ENCODE data around the gene DACH1. TPM values are rescaled to one million over a fixed set of nuclear protein-coding genes. Genes with fewer than 3 reads are reported as not detected.

DACH1 gene
- total RNA-seq, 1 donor from 2014 or later = 39.5 TPM

DNA sequence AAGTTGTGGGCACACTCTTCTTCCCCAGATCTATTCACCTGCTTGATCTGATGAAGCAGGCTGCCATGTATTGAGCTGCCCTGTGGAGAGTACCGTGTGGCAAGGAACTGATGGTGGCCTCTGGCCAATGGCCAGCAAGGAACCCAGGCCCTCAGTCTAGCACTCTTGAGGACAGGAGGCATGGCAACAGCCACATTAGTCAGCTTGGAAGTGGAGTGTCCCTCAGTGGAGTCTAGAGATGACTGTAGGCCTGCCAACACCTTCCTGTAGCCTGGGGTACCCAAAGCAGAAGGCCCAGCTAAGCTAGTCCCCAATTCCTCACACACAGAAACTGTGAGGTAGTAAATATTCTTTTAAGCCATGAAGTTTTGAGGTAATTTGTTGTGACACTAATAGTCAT, 412.5 kb downstream of the DACH1 start:
- H3K36me3 Mint-ChIP-seq = no peaks in the 10 kb centered on the region
- no peak for TF ChIP-seq CTCF (conservative IDR thresholded peaks at IDR 0.05)
- no peak overlapping the region for H3K4me3 Mint-ChIP-seq
- H3K4me1 Mint-ChIP-seq (ENCODE audit: unreplicated experiment) = no peaks in the 10 kb centered on the region
- no peaks in the 10 kb centered on the region for H3K27me3 Mint-ChIP-seq
- no peaks in the 10 kb centered on the region for H3K9me3 Mint-ChIP-seq
- no peak overlapping the region for H3K27ac Mint-ChIP-seq
- DNase-seq (ENCODE audit: extremely low spot score, unreplicated experiment) = no peak

GRCh38 chr13:71448080-71448630, 418.8 kb downstream of the DACH1 start:
- Mint-ChIP-seq H3K27me3 (no peaks in the 10 kb centered on the region), H3K27ac (no peak overlapping the region), H3K4me3 (no peak overlapping the region), H3K9me3 (no peaks in the 10 kb centered on the region), H3K4me1 (ENCODE audit: unreplicated experiment) (no peaks in the 10 kb centered on the region), H3K36me3 (peaks cover 3% of the 10 kb centered on the region)
- no peak for DNase-seq (ENCODE audit: extremely low spot score, unreplicated experiment)
- TF ChIP-seq CTCF (conservative IDR thresholded peaks at IDR 0.05) = no peak

DNA sequence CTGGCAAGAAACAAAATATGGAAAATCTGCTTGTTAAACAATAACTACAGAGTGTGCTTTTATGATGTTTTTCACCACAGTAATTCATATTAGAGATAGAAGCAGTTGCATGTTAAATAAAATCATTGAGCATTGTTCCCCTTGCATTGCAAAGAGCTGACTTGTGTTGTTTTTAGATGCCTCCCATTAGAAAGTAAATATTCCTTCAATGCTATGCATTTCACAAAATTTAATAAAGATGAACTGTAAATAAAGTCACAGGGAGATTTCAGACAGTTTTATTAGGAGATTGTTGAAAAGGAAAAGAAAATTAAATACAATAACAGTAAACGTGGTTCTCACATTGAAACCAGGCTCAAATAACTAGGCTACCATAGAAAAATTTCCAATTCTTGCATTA, 429.3 kb downstream of the DACH1 start:
- DNase-seq (ENCODE audit: extremely low spot score, unreplicated experiment) = no peak
- no peak for TF ChIP-seq CTCF (conservative IDR thresholded peaks at IDR 0.05)
- no peaks in the 10 kb centered on the region for H3K27me3 Mint-ChIP-seq
- H3K36me3 Mint-ChIP-seq = no peaks in the 10 kb centered on the region
- H3K4me1 Mint-ChIP-seq (ENCODE audit: unreplicated experiment) = peaks cover 6% of the 10 kb centered on the region
- no peaks in the 10 kb centered on the region for H3K9me3 Mint-ChIP-seq
- H3K4me3 Mint-ChIP-seq = no peak overlapping the region
- no peak overlapping the region for H3K27ac Mint-ChIP-seq

GRCh38 chr13:71430681-71431080, 436.3 kb downstream of the DACH1 start:
- TF ChIP-seq CTCF (conservative IDR thresholded peaks at IDR 0.05) = no peak
- no peak overlapping the region for H3K4me3 Mint-ChIP-seq
- no peak overlapping the region for H3K27ac Mint-ChIP-seq
- no peaks in the 10 kb centered on the region for H3K27me3 Mint-ChIP-seq
- no peaks in the 10 kb centered on the region for H3K36me3 Mint-ChIP-seq
- peaks cover 3% of the 10 kb centered on the region for H3K4me1 Mint-ChIP-seq (ENCODE audit: unreplicated experiment)
- DNase-seq (ENCODE audit: extremely low spot score, unreplicated experiment) = no peak
- no peaks in the 10 kb centered on the region for H3K9me3 Mint-ChIP-seq

DNA sequence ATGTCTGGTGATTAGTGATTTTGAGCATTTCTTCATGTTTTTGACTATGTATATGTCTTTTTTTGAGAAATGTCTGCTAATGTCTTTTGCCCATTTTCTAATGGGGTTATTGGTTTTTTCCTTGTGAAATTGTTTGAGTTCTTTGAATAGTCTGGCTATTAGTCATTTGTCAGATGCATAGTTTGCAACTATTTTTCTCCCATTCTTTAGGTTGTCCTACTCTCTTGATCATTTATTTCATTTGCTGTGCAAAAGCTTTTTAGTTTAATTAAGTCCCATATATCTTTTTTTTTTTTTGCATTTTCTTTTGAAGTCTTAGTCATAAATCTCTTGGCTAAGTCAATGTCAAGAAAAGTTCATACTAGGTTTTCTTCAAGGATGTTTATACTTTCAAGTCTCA, 449.8 kb downstream of the DACH1 start:
- Mint-ChIP-seq H3K36me3 (peaks cover 4% of the 10 kb centered on the region), H3K27ac (no peak overlapping the region), H3K27me3 (no peaks in the 10 kb centered on the region), H3K9me3 (peaks cover 11% of the 10 kb centered on the region), H3K4me1 (ENCODE audit: unreplicated experiment) (no peaks in the 10 kb centered on the region), H3K4me3 (peak overlapping the region; percentile 3)
- TF ChIP-seq CTCF (conservative IDR thresholded peaks at IDR 0.05) = no peak
- no peak for DNase-seq (ENCODE audit: extremely low spot score, unreplicated experiment)

- Mint-ChIP-seq H3K27ac (no peak overlapping the region), H3K36me3 (no peaks in the 10 kb centered on the region), H3K9me3 (peaks cover 3% of the 10 kb centered on the region), H3K27me3 (no peaks in the 10 kb centered on the region), H3K4me3 (no peak overlapping the region), H3K4me1 (ENCODE audit: unreplicated experiment) (no peaks in the 10 kb centered on the region)
- DNase-seq (ENCODE audit: extremely low spot score, unreplicated experiment) = no peak
- TF ChIP-seq CTCF (conservative IDR thresholded peaks at IDR 0.05) = no peak
Observed at GRCh38 chr13:71412231-71412630, 454.8 kb downstream of the DACH1 start.

Measured in type B pancreatic cell (in vitro differentiated cells).